Heart left ventricle (tissue), 16 donors: ENCODE results near the gene FAM131A. TPM values are rescaled to one million over a fixed set of nuclear protein-coding genes. Genes with fewer than 3 reads are reported as not detected.

Experiments used
- ATAC-seq, 4 donors: fragments of 200-7000 bp; cut with Tn5 transposase; one replicate each; pipeline ENCODE4 v1.9.1; 2020 to 2022; ENCODE audit warnings: moderate library complexity in 4 of 4, mild to moderate bottlenecking in 3 of 4, moderate number of reproducible peaks in 1 of 4
- DNase-seq, 5 donors: peaks; one replicate each; pipeline ENCODE4 v3.0.0-alpha.2; 2020
- H3K27ac ChIP-seq, 12 donors: fragments of 200-600 bp; sonication (generic) in 4 of 12; one replicate each; pipeline versions ENCODE4 v1.5.0 to v1.8.0; 2016 to 2022; ENCODE audit warnings: mild to moderate bottlenecking in 2 of 12
- H3K27me3 ChIP-seq, 9 donors: fragments of 200-600 bp; sonication (generic) in 2 of 9; one replicate each; pipeline versions ENCODE4 v1.5.1 to v1.8.0; 2016 to 2022; ENCODE audit warnings: mild to moderate bottlenecking in 3 of 9
- H3K36me3 ChIP-seq, 9 donors: fragments of 200-600 bp; sonication (generic) in 2 of 9; one replicate each; pipeline versions ENCODE4 v1.5.0 to v1.8.0; 2018 to 2022; ENCODE audit warnings: mild to moderate bottlenecking in 2 of 9
- H3K4me1 ChIP-seq, 12 donors: fragments of 200-600 bp; sonication (generic) in 4 of 12; one replicate each; pipeline versions ENCODE4 v1.5.0 to v1.8.0; 2016 to 2022; ENCODE audit warnings: mild to moderate bottlenecking in 3 of 12
- H3K4me3 ChIP-seq, 12 donors: fragments of 200-600 bp; sonication (generic) in 4 of 12; one replicate each; pipeline versions ENCODE4 v1.5.0 to v1.8.0; 2017 to 2022; ENCODE audit warnings: mild to moderate bottlenecking in 9 of 12, moderate library complexity in 4 of 12
- H3K9me3 ChIP-seq, 12 donors: fragments of 200-600 bp; sonication (generic) in 4 of 12; one replicate each; pipeline versions ENCODE4 v1.5.0 to v1.8.0; 2016 to 2022; ENCODE audit warnings: mild to moderate bottlenecking in 1 of 12
- POLR2A ChIP-seq, 2 donors: fragments of 450-650 bp; IDR thresholded peaks; one replicate each; pipeline ENCODE4 v1.6.1; 2017; ENCODE audit warnings: antibody characterized with exemption in 2 of 2, mild to moderate bottlenecking in 2 of 2, moderate library complexity in 2 of 2
- WGBS, 4 donors: extraction: QIAGEN DNeasy Blood & Tissue Kit in 2 of 4; methylation state at CpG; one replicate each; pipeline versions ENCODE4 v1.1.5 to v1.1.7; 2013 to 2018; 5-methylcytosine and 5-hydroxymethylcytosine counted together
- intact Hi-C, 10 donors: fragments of 100-400 bp; cut with DNase I; formaldehyde crosslinking; loops; one replicate each; pipeline versions ENCODE4 v1.11.1 to v1.14.2; 2022
- polyA plus RNA-seq, 2 donors: library from polyadenylated mRNA; stranded (reverse); fragments of 200-250 nt; gene quantifications; one replicate each; pipeline ENCODE4 v1.2.3, GENCODE V29; 2013
- total RNA-seq, 9 donors: library from RNA; depleted of rRNA in 2 of 9; stranded (reverse); fragments of >200 nt in 2 of 9; fragmentation: NEBNext Ultra II Directional in 3 of 9; extraction: Animal tissue kit (Norgen Biotek cat#: 25700) in 3 of 9; gene quantifications; one replicate each; pipeline versions ENCODE4 v1.1.0 to v1.2.4, GENCODE V29; 2016 to 2023
- TF ChIP-seq, protein P1 (sequence below), 12 donors: fragments of 200-600 bp; sonication (generic) in 4 of 12; IDR thresholded peaks; one replicate each; pipeline versions ENCODE4 v1.5.0 to v1.8.0; 2018 to 2022; ENCODE audit warnings: antibody characterized with exemption in 12 of 12, mild to moderate bottlenecking in 5 of 12
- donor health status: ischemic (EF 13 %, LVEDD 7.1; RV severe dilation, severe dysfunction).
- donor health status: healthy with polysubstance abuse.
- donor health status: DM: no; HTN: yes; CAD: no.
- donor health status: DM: no; HTN: no; CAD: no.
- donor health status: ischemic (EF 25% LVEDD 6.9; RV normal size, moderate dysfunction).
- donor health status: ischemic (EF 25% LVEDD 5.7; RV mildly dilated, moderate dysfunction).
- donor health status: healthy.
- donor health status: DM: yes; HTN: yes; CAD: no.
- donor health status: ischemic (EF 35%, LVEDD 5.7; RV mildly dilated, moderate dysfunction).
- donor health status: nonischemic (EF 11% LVEDD 7.7; RV severe dilation, severe dysfunction).
- donor health status: DM: yes; HTN: yes; CAD: no.
- donor health status: PGD.
- donor health status: ischemic (EF 29% LVEDD 5.4; RV normal size, mild dysfunction).
- donor health status: nonischemic (EF 23%, LVEDD 6.1; RV moderate dilation, normal function).

Gene FAM131A
- total and polyA plus RNA-seq, 11 donors: 21.9 to 53.2 (median 30.9) TPM

DNA sequence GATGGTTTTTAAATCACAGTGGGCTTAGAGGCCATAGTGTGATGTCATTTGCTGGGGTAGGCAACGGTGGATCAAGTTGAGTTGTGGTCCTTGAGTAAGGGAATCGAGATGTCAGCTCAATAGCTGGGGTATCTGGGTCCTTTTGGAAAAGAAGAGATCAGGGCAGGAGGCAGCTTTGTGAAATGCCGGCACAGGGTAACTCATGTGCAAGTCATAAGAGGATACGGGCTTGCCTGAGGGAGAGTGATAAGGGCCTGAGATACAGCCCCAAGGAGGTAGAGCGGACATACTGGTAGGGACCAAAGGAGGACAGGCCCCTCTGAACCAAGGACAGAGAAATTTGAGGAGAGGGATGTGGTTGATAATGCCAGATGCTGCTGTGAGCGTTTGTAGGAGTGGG lies 4.2 kb upstream of the FAM131A start:
- no peaks in the 10 kb centered on the region for H3K9me3 ChIP-seq
- peaks cover 6 to 36% (median 24%) of the 10 kb centered on the region in 12 donors for H3K4me1 ChIP-seq
- intact Hi-C loops: no loop called here
- no peak overlapping the region for H3K4me3 ChIP-seq
- WGBS, 4 donors: 77 to 86% (median 82%) methylated on average over 6 of the region's 6 CpGs
- H3K27me3 ChIP-seq: no peaks in the 10 kb centered on the region
- TF ChIP-seq, protein P1, sequence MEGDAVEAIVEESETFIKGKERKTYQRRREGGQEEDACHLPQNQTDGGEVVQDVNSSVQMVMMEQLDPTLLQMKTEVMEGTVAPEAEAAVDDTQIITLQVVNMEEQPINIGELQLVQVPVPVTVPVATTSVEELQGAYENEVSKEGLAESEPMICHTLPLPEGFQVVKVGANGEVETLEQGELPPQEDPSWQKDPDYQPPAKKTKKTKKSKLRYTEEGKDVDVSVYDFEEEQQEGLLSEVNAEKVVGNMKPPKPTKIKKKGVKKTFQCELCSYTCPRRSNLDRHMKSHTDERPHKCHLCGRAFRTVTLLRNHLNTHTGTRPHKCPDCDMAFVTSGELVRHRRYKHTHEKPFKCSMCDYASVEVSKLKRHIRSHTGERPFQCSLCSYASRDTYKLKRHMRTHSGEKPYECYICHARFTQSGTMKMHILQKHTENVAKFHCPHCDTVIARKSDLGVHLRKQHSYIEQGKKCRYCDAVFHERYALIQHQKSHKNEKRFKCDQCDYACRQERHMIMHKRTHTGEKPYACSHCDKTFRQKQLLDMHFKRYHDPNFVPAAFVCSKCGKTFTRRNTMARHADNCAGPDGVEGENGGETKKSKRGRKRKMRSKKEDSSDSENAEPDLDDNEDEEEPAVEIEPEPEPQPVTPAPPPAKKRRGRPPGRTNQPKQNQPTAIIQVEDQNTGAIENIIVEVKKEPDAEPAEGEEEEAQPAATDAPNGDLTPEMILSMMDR (IDR thresholded peaks at IDR 0.05): no peak
- TF ChIP-seq POLR2A (IDR thresholded peaks at IDR 0.05): no peak
- peaks cover 10 to 73% (median 71%) of the 10 kb centered on the region in 9 donors for H3K36me3 ChIP-seq
- H3K27ac ChIP-seq: peak overlapping the region in 6 of 12 donors; percentile 3 to 67 (median 25)
- DNase-seq (peak in 1 of 5 donors; percentile 12), ATAC-seq (no peak)

DNA sequence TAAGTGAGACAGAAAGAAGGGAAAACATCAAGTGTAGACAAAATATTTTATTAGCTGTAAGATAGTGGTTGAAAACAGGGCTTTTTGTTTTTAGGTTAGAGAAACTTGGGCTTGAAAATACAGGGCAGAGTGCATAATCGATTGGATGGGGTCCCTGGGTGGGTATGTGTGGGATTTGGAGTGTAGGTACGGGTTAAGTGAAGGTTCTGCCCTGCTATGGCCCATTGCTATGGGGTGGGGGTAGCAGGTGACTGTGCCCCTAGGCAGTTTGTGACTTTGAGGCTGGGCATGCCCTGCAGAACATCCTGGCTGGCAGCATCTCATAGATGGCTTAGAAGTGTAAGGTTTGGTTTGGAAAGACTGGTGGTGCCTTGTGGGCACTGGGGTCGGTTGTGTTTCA lies 3.7 kb upstream of the FAM131A start:
- Histone ChIP-seq H3K27ac (peak overlapping the region in 2 of 12 donors; percentile 11 to 48), H3K27me3 (no peaks in the 10 kb centered on the region), H3K9me3 (no peaks in the 10 kb centered on the region), H3K4me3 (no peak overlapping the region), H3K36me3 (peaks cover 8 to 68% (median 66%) of the 10 kb centered on the region in 9 donors), H3K4me1 (peaks cover 11 to 41% (median 28%) of the 10 kb centered on the region in 12 donors)
- 77 to 87% (median 86%) methylated on average over 2 to 3 of the region's 3 CpGs for WGBS, 4 donors
- intact Hi-C loops: loop anchor here in 2 of 10 donors (2.0 kb wide), 1 partner anchor 13 kb away; no protein-coding TSS in a partner anchor
- DNase-seq: peak in 1 of 5 donors; percentile 19
- ATAC-seq: no peak
- TF ChIP-seq, protein P1 (IDR thresholded peaks at IDR 0.05): no peak
- no peak for TF ChIP-seq POLR2A (IDR thresholded peaks at IDR 0.05)

DNA sequence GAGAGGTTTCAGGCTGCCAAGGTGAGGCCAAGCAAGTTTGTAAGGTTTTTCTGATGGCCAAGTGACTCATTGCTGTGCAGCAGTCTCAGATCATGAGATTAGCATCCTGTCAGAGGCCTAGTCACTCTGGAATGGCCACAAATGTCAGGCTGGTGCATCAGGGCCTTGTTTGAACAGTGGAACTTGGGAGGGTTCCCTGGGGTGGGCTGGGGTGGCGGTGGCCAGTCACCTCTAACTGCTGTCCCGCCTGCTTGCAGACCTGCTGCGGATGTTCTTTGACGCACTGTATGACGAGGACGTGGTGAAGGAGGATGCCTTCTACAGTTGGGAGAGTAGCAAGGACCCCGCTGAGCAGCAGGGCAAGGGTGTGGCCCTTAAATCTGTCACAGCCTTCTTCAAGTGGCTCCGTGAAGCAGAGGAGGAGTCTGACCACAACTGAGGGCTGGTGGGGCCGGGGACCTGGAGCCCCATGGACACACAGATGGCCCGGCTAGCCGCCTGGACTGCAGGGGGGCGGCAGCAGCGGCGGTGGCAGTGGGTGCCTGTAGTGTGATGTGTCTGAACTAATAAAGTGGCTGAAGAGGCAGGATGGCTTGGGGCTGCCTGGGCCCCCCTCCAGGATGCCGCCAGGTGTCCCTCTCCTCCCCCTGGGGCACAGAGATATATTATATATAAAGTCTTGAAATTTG lies 2.8 kb upstream of the FAM131A start:
- TF ChIP-seq POLR2A (IDR thresholded peaks at IDR 0.05): no peak
- TF ChIP-seq, protein P1 (IDR thresholded peaks at IDR 0.05): no peak
- H3K4me1 ChIP-seq: peaks cover 11 to 49% (median 36%) of the 10 kb centered on the region in 12 donors
- H3K27me3 ChIP-seq: no peaks in the 10 kb centered on the region
- ATAC-seq: no peak
- H3K4me3 ChIP-seq: no peak overlapping the region
- H3K36me3 ChIP-seq: peaks cover 8 to 58% (median 57%) of the 10 kb centered on the region in 9 donors
- intact Hi-C loops: loop anchor here in 2 of 10 donors (2.0 kb wide), 1 partner anchor 14 kb away; no protein-coding TSS in a partner anchor
- H3K27ac ChIP-seq: peak overlapping the region in 6 of 12 donors; percentile 90 to 100 (median 96)
- 83 to 86% (median 84%) methylated on average over 14 to 15 of the region's 15 CpGs for WGBS, 4 donors
- DNase-seq: peak in 2 of 5 donors; percentile 25 to 30
- H3K9me3 ChIP-seq: no peaks in the 10 kb centered on the region

DNA sequence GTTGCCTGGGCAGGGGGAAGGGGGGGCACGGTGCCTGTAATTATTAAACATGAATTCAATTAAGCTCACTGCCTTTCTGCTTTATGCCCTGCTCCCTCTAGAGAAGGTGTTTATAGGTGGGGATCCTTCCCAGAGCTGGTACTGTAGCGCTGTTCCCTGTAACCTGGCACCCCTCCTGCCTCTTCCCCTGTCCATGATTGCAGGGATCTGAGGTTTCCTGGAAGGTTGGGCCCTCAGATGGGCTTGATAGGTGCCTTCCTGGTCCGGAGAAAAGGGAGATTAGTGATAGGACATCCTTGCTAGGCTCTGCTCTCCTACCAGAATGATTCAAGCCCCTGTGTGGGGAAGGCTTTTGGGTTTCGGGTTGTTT lies 2.1 kb upstream of the FAM131A start:
- Histone ChIP-seq H3K4me3 (peak overlapping the region in 10 of 12 donors; percentile 66 to 95 (median 85)), H3K9me3 (no peaks in the 10 kb centered on the region), H3K27me3 (no peaks in the 10 kb centered on the region), H3K27ac (peak overlapping the region; percentile 75 to 100 (median 96)), H3K36me3 (peaks cover 5 to 52% (median 51%) of the 10 kb centered on the region in 9 donors), H3K4me1 (peaks cover 11 to 53% (median 37%) of the 10 kb centered on the region in 12 donors)
- ATAC-seq (peak in 1 of 4 donors; percentile 0), DNase-seq (no peak)
- TF ChIP-seq POLR2A (IDR thresholded peaks at IDR 0.05): no peak
- TF ChIP-seq, protein P1 (IDR thresholded peaks at IDR 0.05): no peak
- intact Hi-C loops: loop anchor here in 2 of 10 donors (2.0 kb wide), 1 partner anchor 14 kb away; no protein-coding TSS in a partner anchor
- 54 to 59% (median 57%) methylated on average over 4 of the region's 4 CpGs for WGBS, 4 donors
